ENCODE results near the gene SMCHD1. TPM values are rescaled to one million over a fixed set of nuclear protein-coding genes. Genes with fewer than 3 reads are reported as not detected.
"Not testable (repeated sequence)": the region's sequence is repeated elsewhere in the genome, so short reads cannot be mapped to it uniquely, and the experiment has no call there.

SMCHD1 gene
- total RNA-seq, 1 donor from 2014 or later: 100 TPM

- peaks cover 33% of the 10 kb centered on the region for H3K9me3 Mint-ChIP-seq
- not testable (repeated sequence) for DNase-seq (ENCODE audit: low spot score); H3K27me3 Mint-ChIP-seq (ENCODE audit: low read depth); H3K27ac Mint-ChIP-seq; H3K4me3 Mint-ChIP-seq (ENCODE audit: low read depth); H3K4me1 Mint-ChIP-seq (ENCODE audit: low read depth)
- H3K36me3 Mint-ChIP-seq (ENCODE audit: low read depth): peaks cover 25% of the 10 kb centered on the region
- intact Hi-C loops (cut with micrococcal nuclease): loop anchor here (5.0 kb wide), 1 partner anchor 38 kb away; the partner anchor contains the start of gene EMILIN2
Observed at GRCh38 chr18:2809666-2810183, 154.2 kb downstream of the SMCHD1 start.

GRCh38 chr18:2811416-2811815, 155.9 kb downstream of the SMCHD1 start:
- intact Hi-C loops (cut with micrococcal nuclease): no loop called here
- no peaks in the 10 kb centered on the region for H3K27me3 Mint-ChIP-seq (ENCODE audit: low read depth)
- H3K4me1 Mint-ChIP-seq (ENCODE audit: low read depth): no peaks in the 10 kb centered on the region
- no peak overlapping the region for H3K4me3 Mint-ChIP-seq (ENCODE audit: low read depth)
- peaks cover 44% of the 10 kb centered on the region for H3K9me3 Mint-ChIP-seq
- H3K36me3 Mint-ChIP-seq (ENCODE audit: low read depth): peaks cover 13% of the 10 kb centered on the region
- DNase-seq (ENCODE audit: low spot score): no peak
- H3K27ac Mint-ChIP-seq: no peak overlapping the region

DNA sequence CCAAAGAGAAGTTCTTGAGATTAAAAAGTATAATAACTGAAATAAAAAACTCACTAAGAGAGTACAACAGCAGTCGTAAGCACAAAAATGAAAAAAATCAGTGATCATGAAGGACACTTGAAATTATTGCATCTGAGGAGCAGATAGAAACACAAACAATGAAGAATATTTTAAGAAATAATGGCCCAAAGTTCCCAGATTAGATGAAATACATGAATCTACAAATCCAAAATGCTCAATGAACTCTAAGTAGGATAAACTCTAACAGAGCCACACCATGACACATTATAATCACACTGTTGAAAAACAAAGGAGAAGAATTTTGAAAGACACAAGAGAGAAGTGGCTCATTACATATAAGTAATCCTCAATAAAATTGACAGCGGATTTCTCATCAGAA, 159.4 kb downstream of the SMCHD1 start:
- Mint-ChIP-seq H3K27me3 (ENCODE audit: low read depth) (peaks cover 5% of the 10 kb centered on the region), H3K36me3 (ENCODE audit: low read depth) (no peaks in the 10 kb centered on the region), H3K9me3 (peaks cover 37% of the 10 kb centered on the region), H3K27ac (no peak overlapping the region), H3K4me3 (ENCODE audit: low read depth) (no peak overlapping the region), H3K4me1 (ENCODE audit: low read depth) (no peaks in the 10 kb centered on the region)
- intact Hi-C loops (cut with micrococcal nuclease): no loop called here
- no peak for DNase-seq (ENCODE audit: low spot score)

DNA sequence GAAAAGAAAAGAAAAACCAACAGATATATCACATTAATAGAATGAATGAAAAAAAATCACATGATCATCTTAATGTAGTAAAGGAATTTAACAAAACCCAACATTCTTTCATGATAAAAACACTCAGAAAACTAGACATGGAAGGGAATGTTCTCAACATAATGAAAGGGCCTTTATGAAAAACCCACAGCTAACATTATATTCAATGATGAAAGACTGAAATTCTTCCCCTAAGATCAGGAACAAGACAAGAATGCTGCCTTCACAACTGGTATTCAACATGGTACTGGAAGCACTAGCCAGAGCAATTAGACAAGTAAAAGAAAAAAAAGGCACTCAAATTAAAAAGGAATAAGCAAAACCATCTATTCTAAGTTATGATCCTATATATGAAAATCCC, 162.8 kb downstream of the SMCHD1 start:
- Mint-ChIP-seq H3K9me3 (peaks cover 18% of the 10 kb centered on the region), H3K27ac (no peak overlapping the region), H3K4me1 (ENCODE audit: low read depth) (no peaks in the 10 kb centered on the region), H3K27me3 (ENCODE audit: low read depth) (peaks cover 6% of the 10 kb centered on the region), H3K4me3 (ENCODE audit: low read depth) (no peak overlapping the region), H3K36me3 (ENCODE audit: low read depth) (no peaks in the 10 kb centered on the region)
- intact Hi-C loops (cut with micrococcal nuclease): no loop called here
- DNase-seq (ENCODE audit: low spot score): no peak

DNA sequence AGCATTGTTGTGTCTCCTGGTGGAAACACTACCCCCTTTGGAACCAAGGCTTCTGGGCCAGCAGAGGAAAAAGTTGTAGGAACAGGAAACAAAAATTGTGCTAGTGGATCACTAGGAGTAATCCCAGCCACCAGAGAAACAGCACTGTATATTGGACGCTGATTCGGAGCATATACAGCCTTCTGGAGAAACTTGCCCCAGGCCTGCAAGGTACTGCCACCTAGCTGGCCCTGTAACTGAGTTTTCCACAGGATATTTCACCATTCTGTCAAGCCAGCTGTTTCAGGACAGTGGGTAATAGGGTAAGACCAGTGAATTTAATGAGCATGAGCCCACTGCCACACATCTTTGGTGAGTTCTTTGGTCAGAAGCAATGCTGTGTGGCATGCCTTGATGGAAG, 166.2 kb downstream of the SMCHD1 start:
- no peak overlapping the region for H3K27ac Mint-ChIP-seq
- H3K4me1 Mint-ChIP-seq (ENCODE audit: low read depth): no peaks in the 10 kb centered on the region

GRCh38 chr18:2822213-2822921, 166.8 kb downstream of the SMCHD1 start:
- Mint-ChIP-seq H3K4me1 (ENCODE audit: low read depth) (no peaks in the 10 kb centered on the region), H3K4me3 (ENCODE audit: low read depth) (no peak overlapping the region), H3K27me3 (ENCODE audit: low read depth) (peaks cover 8% of the 10 kb centered on the region), H3K36me3 (ENCODE audit: low read depth) (no peaks in the 10 kb centered on the region), H3K9me3 (no peaks in the 10 kb centered on the region), H3K27ac (no peak overlapping the region)
- DNase-seq (ENCODE audit: low spot score): no peak
- intact Hi-C loops (cut with micrococcal nuclease): no loop called here

More for the DNA sequence above, 166.2 kb downstream of the SMCHD1 start:
- Mint-ChIP-seq H3K36me3 (ENCODE audit: low read depth) (no peaks in the 10 kb centered on the region), H3K4me3 (ENCODE audit: low read depth) (no peak overlapping the region), H3K27me3 (ENCODE audit: low read depth) (peaks cover 8% of the 10 kb centered on the region), H3K9me3 (no peaks in the 10 kb centered on the region)
- no peak for DNase-seq (ENCODE audit: low spot score)
- intact Hi-C loops (cut with micrococcal nuclease): no loop called here

GRCh38 chr18:2823202-2823601, 167.7 kb downstream of the SMCHD1 start:
- intact Hi-C loops (cut with micrococcal nuclease): no loop called here
- no peaks in the 10 kb centered on the region for H3K4me1 Mint-ChIP-seq (ENCODE audit: low read depth)
- H3K4me3 Mint-ChIP-seq (ENCODE audit: low read depth): no peak overlapping the region
- H3K27me3 Mint-ChIP-seq (ENCODE audit: low read depth): peaks cover 8% of the 10 kb centered on the region
- H3K36me3 Mint-ChIP-seq (ENCODE audit: low read depth): no peaks in the 10 kb centered on the region
- H3K9me3 Mint-ChIP-seq: no peaks in the 10 kb centered on the region
- DNase-seq (ENCODE audit: low spot score): no peak
- no peak overlapping the region for H3K27ac Mint-ChIP-seq

DNA sequence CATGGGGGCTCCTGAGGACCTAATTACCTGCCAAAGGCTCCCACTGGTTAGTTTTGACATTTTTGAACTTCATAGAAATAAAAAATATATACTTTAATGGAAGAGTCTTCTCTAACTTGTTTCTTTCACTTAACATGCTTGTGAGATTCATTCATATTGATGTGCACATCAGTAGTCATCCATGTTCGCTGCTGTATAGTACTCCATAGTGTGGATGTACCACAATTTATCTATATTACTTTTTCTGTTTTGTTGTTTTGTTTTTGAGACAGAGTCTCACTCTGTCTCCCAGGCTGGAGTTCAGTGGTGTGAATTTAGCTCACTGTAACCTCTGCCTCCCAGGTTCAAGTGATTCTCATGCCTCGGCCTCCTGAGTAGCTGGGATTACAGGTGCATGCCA, 168.4 kb downstream of the SMCHD1 start:
- Mint-ChIP-seq H3K27me3 (ENCODE audit: low read depth) (peaks cover 3% of the 10 kb centered on the region), H3K27ac (no peak overlapping the region), H3K9me3 (no peaks in the 10 kb centered on the region), H3K4me1 (ENCODE audit: low read depth) (no peaks in the 10 kb centered on the region), H3K36me3 (ENCODE audit: low read depth) (no peaks in the 10 kb centered on the region), H3K4me3 (ENCODE audit: low read depth) (no peak overlapping the region)
- DNase-seq (ENCODE audit: low spot score): no peak
- intact Hi-C loops (cut with micrococcal nuclease): no loop called here

- intact Hi-C loops (cut with micrococcal nuclease): no loop called here
- DNase-seq (ENCODE audit: low spot score): no peak
- Mint-ChIP-seq H3K9me3 (no peaks in the 10 kb centered on the region), H3K27ac (no peak overlapping the region), H3K27me3 (ENCODE audit: low read depth) (peaks cover 3% of the 10 kb centered on the region), H3K4me1 (ENCODE audit: low read depth) (no peaks in the 10 kb centered on the region), H3K4me3 (ENCODE audit: low read depth) (no peak overlapping the region), H3K36me3 (ENCODE audit: low read depth) (no peaks in the 10 kb centered on the region)
Observed at GRCh38 chr18:2824865-2825264, 169.3 kb downstream of the SMCHD1 start.

DNA sequence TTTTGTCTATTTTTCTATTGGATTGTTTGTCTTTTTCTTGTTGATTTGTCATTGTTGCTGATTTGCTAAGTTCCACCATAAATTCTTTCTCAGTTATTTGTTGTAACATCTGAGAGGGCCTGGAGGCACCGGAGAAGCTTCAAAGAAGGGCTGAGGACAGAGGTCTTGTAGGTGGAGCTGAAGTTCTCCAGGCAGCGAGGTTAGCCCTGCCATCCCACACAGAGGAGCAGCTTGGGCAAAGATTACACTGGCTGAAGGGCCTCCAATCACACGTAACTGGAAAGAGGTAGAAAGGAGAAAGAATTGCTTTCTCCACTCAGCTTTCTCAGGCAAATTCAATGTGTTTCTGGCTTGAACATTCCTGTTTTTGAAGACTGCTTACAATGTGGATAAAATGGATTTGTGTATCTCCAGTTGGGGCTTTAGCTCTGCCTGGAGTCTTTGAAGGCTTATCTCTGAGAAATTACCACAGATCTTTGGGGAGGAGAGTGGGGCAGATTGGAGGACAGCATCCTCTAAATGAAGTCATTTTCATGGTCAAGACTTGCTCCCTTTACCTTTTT, 170.2 kb downstream of the SMCHD1 start:
- intact Hi-C loops (cut with micrococcal nuclease): no loop called here
- Mint-ChIP-seq H3K9me3 (no peaks in the 10 kb centered on the region), H3K4me1 (ENCODE audit: low read depth) (no peaks in the 10 kb centered on the region), H3K27me3 (ENCODE audit: low read depth) (peaks cover 6% of the 10 kb centered on the region), H3K36me3 (ENCODE audit: low read depth) (no peaks in the 10 kb centered on the region), H3K4me3 (ENCODE audit: low read depth) (no peak overlapping the region), H3K27ac (no peak overlapping the region)
- DNase-seq (ENCODE audit: low spot score): no peak

DNA sequence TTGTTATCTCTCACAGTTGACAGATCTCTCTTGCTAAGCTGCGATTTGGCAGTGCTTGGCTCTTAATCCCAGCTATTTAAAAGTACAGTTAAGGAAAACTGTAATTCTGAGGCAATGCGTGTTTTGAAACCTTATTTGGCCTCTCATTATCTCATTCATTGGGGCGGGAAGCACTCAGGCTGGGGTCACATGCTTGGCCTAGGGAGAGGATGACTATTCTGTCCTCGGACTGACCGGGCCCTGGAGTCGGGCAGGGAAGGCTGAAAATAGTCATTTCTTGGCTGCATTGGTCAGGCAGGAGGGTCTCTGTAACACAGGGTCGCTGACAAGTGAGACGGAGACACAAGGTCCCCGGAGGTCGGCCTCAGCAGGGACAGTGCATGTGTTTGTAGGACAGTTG, 171.1 kb downstream of the SMCHD1 start:
- DNase-seq (ENCODE audit: low spot score): no peak
- Mint-ChIP-seq H3K27ac (no peak overlapping the region), H3K4me1 (ENCODE audit: low read depth) (no peaks in the 10 kb centered on the region), H3K27me3 (ENCODE audit: low read depth) (peaks cover 7% of the 10 kb centered on the region), H3K4me3 (ENCODE audit: low read depth) (no peak overlapping the region), H3K36me3 (ENCODE audit: low read depth) (no peaks in the 10 kb centered on the region), H3K9me3 (no peaks in the 10 kb centered on the region)
- intact Hi-C loops (cut with micrococcal nuclease): no loop called here

GRCh38 chr18:2827061-2827460, 171.5 kb downstream of the SMCHD1 start:
- intact Hi-C loops (cut with micrococcal nuclease): no loop called here
- Mint-ChIP-seq H3K27ac (no peak overlapping the region), H3K4me1 (ENCODE audit: low read depth) (no peaks in the 10 kb centered on the region), H3K9me3 (no peaks in the 10 kb centered on the region), H3K36me3 (ENCODE audit: low read depth) (no peaks in the 10 kb centered on the region), H3K4me3 (ENCODE audit: low read depth) (no peak overlapping the region), H3K27me3 (ENCODE audit: low read depth) (peaks cover 7% of the 10 kb centered on the region)
- DNase-seq (ENCODE audit: low spot score): no peak

DNA sequence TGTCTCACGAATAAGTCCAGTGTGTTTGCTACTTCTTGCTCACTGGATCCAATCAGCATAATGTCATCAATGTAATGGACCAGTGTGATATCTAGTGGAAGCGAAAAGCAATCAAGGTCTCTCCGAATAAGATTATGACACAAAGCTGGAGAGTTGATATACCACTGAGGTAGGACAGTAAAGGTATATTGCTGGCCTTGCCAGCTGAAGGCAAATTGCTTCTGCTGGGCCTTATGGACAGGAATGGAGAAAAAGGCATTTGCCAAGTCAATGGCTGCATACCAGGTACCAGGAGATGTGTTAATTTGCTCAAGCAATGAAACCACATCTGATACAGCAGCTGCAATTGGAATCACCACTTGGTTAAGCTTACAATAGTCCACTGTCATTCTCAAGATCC, 180.6 kb downstream of the SMCHD1 start:
- H3K36me3 Mint-ChIP-seq (ENCODE audit: low read depth); intact Hi-C loops (cut with micrococcal nuclease); H3K4me1 Mint-ChIP-seq (ENCODE audit: low read depth); H3K4me3 Mint-ChIP-seq (ENCODE audit: low read depth); DNase-seq (ENCODE audit: low spot score); H3K27ac Mint-ChIP-seq: not testable (repeated sequence)
- Mint-ChIP-seq H3K27me3 (ENCODE audit: low read depth) (peaks cover 13% of the 10 kb centered on the region), H3K9me3 (peaks cover 12% of the 10 kb centered on the region)
